DLD1 (cell line): ENCODE results near the gene GGCX.
"Not testable (repeated sequence)": the region's sequence is repeated elsewhere in the genome, so short reads cannot be mapped to it uniquely, and the experiment has no call there.

Source experiments
- in situ Hi-C: cut with HindIII; loops from 2 replicates; pipeline ENCODE4 v1.10.0; 2017; ENCODE audit warnings: low sequenced_read_pairs

GGCX gene

GRCh38 chr2:85561280-85562212 is at the start of gene GGCX:
TSS of gene GGCX (minus strand) at chr2:85561493. CDS start at chr2:85561428, 65 bp downstream.
- in situ Hi-C loops = no loop called here

- in situ Hi-C loops = no loop called here
These were observed 46.2 kb upstream of the GGCX start for GRCh38 chr2:85607268-85608215.

- in situ Hi-C loops = no loop called here
These were observed 44.8 kb upstream of the GGCX start for GRCh38 chr2:85606116-85606455.

- in situ Hi-C loops = no loop called here
These were observed 44.3 kb upstream of the GGCX start for GRCh38 chr2:85605406-85606115.

- in situ Hi-C loops = no loop called here
These were observed 43.5 kb upstream of the GGCX start for GRCh38 chr2:85604568-85605339.

- in situ Hi-C loops = not testable (repeated sequence)
These were observed 42.8 kb upstream of the GGCX start for GRCh38 chr2:85604133-85604444.

GRCh38 chr2:85602476-85603234 is 41.4 kb upstream of the GGCX start, which contains the start of gene TMEM150A:
TSS of gene TMEM150A (minus strand) at chr2:85602698. CDS start at chr2:85601948, 750 bp downstream.
- in situ Hi-C loops = no loop called here

- in situ Hi-C loops = no loop called here
These were observed 40.6 kb upstream of the GGCX start for GRCh38 chr2:85601771-85602475.

- in situ Hi-C loops = no loop called here
These were observed 39.9 kb upstream of the GGCX start for GRCh38 chr2:85600951-85601770.

- in situ Hi-C loops = no loop called here
These were observed 38.9 kb upstream of the GGCX start for GRCh38 chr2:85600235-85600575.

- in situ Hi-C loops = no loop called here
These were observed 38.4 kb upstream of the GGCX start for GRCh38 chr2:85599468-85600234.

- in situ Hi-C loops = no loop called here
These were observed 37.5 kb upstream of the GGCX start for GRCh38 chr2:85598594-85599340.

- in situ Hi-C loops = no loop called here
These were observed 35.9 kb upstream of the GGCX start for GRCh38 chr2:85597241-85597640.

GRCh38 chr2:85596486-85597143 is 35.3 kb upstream of the GGCX start:
- in situ Hi-C loops = no loop called here

- in situ Hi-C loops = no loop called here
These were observed 34.7 kb upstream of the GGCX start for GRCh38 chr2:85596026-85596333.

GRCh38 chr2:85595301-85596025 is 34.2 kb upstream of the GGCX start, which contains the start of gene RNF181:
TSS of gene RNF181 (plus strand) at chr2:85595745. CDS start at chr2:85595764, 19 bp downstream.
- in situ Hi-C loops = no loop called here
